SKM-1 treated with dmso at 0.1 percent for 144 hours (cell line): Measurements from ENCODE around the gene PHTF2.
"Not testable (repeated sequence)": the region's sequence is repeated elsewhere in the genome, so short reads cannot be mapped to it uniquely, and the experiment has no call there.

ENCODE experiments used
- DNase-seq: peaks from one replicate; lab custom pipeline; 2025; ENCODE audit not compliant: unreplicated experiment; lab: John Stamatoyannopoulos, UW

PHTF2 gene

DNA sequence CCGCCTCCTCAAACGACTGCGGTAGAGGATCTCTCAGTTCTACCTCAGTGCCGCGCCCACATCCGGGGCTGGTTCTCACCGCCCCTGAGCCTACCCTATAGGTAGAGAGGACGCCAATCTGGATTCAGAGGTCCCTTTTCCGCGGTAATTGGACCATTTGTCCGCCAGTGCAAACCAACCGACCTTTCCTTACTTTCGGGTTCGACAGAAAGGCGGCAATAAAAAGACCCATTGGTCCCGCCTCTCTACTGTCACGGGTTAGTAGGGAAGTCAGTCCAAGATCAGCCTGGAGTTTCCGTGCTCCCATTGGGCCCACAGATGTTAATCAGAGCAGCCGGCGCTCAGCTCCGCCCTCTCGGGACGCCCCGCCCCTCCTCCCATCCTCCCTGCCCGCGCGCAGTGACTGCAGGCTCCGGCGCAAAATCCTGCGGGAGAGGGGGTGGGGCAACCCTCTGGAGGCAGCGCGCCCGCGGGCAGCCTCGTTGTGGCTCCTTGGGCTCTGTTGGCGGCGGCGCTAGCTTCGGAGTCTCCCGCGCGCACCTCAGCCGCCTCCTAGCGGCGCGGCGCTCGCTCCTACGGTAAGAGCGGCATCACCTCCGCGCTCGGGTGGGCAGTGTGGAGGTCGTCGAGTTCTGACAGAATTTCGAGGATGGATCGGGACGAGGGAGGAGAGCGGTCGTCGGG, at the start of gene PHTF2, which contains the start of gene TMEM60:
Gene PHTF2, plus strand, starts transcription at position 380 of the 684 bp plus-strand sequence.
Gene TMEM60, minus strand, starts transcription at position 41 of the 684 bp plus-strand sequence. CDS start 4,061 bp downstream, outside the sequence.
- DNase-seq: peak; percentile 100

DNA sequence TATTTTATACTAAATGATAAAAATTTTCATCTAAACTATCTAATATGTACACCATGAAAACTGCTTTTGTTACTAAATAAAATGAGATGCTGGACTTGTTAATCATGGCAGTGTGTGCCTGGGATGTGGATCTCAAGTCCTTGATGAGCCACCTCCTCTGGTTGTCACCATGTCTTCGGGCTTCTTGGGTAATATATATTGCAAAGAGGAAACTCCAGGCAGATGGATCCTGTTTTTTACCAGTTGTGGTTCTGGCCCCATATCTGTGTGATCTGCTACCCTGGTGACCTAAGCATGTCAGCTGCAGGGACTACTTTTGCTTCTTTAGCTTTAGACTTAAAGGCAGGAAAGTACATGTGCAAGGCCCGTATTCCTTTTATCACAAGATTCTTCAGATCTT, 46.6 kb upstream of the PHTF2 start:
- DNase-seq: peak; percentile 93

DNA sequence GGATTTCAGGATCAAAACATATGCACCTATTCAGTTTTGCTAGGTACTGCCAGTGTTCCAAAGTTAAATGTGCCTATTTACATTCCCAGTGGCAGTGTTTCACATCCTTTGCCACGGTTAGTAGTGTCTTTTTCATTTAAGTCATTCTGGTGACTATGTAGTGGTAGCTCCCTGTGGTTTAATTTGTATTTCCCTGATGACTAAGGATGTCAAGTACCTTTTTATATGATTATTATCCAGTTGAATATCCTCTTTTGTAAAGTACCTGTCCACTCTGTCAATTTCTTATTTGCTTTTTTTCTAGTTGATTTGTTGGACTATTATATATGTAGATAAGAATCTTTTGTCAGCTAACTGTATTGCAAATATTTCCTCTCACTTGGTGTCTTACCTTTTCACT, 45.4 kb upstream of the PHTF2 start:
- DNase-seq: no peak

DNA sequence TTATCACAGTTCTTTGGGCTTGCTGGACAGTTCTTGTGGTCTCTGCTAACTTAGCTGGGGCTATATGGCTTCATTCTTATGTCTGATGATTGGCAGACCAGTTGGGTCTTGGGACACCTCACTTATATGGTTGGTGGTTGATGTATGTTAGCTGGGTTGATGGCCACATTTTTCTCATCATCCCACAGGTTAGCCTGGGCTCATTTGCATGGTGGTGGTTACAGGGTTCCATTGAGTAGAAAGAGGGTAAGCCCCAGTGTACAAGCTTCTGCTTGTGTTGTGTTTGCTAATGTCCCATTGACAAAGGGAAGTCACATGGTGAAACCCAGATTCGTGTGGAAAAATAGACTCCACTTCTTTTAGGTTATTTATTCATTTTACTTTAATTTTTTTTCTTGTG, 41.0 kb upstream of the PHTF2 start:
- DNase-seq: no peak

DNA sequence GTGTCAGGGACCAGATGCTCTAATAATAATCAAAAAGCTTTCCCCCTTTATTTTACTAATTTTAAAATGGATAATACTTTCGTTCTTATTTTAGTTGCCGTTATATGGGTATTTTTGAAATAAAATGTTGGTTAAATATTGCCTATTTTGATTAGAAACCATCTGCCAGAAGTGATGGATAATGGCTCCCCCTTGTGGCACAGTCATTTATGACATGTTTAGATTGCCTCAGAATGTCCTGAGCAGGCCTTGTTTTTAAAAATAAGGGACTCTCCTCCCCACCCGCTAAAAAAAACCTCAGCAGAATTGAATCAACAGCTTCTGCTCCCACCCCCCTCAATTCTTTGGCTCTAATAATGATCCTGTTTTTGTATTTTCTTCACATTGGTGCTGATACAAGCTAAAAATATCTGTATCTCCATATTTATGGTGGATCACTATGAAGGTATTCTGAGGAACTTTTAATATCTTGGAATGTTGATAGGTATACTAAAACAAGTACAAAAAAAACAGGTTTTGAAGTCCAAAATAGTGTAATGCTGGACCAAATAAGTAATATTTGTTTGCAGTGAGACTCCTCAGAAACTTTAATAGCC, 39.2 kb upstream of the PHTF2 start:
- DNase-seq: peak; percentile 17

DNA sequence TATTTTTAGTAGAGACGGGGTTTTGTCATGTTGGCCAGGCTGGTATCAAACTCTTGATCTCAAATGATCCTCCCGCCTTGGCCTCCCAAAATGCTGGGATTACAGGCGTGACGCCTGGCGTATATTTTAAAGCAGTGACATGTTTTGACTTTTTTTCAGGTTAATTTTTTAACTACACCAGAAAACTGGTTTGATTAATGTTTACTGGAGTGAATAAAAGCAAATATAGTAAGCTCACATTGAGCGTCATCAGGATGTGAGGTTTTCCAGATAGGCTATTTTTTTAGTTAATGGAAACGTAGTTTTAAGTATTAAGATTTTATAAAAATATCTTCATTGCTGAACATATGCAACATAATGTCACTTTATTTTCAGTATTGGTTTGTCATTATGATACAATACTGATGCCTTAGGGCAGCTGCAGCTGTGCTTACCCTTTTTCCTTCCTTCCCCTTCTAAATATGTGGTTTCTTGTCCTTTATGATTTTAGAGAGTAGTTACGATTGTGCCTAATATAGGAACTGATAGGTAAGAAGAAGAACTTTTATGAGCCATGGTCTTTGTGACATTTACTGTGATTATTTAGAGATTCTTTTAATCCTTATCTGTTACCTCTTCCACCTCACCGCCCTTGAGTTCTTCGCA, 37.6 kb upstream of the PHTF2 start:
- no peak for DNase-seq

DNA sequence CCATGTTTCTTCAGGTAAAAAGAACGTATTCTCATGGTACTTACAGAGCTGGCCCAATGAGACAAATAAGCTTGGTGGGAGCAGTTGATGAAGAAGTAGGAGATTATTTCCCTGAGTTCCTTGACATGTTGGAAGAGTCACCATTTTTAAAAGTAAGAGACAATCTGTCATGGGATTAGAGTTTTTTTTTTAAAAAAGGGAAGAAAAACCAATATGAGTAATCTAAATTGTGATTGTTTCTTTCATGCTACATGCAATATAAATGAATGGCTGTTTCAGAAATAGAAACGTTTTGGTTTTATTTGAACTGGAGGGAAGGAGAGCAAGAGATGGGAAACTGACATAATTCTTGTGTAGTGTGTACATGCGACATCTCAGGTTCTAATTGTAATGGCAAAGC, 33.1 kb upstream of the PHTF2 start:
- DNase-seq: no peak

GRCh38 chr7:77765906-77766800, 32.4 kb upstream of the PHTF2 start:
- no peak for DNase-seq

DNA sequence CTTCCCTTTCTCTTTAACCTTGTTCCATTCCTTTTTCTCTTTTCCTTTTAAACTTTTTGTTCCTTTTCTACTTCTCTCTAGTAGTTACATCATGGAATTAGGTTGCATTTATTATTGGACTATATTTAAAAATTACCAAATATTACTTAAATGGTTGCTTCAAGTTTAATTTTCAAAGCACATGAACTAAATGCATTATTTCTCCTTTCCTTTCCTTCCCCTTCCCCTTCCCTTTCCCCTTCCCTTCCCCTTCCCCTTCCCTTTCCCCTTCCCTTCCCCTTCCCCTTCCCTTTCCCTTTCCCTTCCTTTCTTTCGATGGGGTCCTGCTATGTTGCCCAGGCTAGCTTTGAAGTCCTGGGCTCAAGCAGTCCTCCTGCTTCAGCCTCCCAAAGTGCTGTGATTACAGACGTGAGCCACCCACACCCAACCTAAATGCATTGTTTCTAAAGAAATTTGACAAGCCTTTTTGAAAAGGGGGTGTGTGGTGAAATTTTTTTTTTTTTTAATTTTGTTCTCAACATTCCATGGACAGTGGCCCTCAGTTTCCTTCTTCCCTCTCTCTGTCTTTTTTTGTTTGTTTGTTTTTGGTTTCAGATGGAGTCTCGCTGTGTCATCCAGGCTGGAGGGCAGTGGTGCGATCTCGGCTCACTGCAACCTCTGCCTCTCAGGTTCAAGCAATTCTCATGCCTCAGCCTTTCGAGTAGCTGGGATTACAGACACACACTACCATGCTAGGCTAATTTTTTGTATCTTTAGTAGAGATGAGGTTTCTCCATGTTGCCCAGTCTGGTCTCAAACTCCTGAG, 31.6 kb upstream of the PHTF2 start:
- DNase-seq: no peak

GRCh38 chr7:77770316-77770715, 28.3 kb upstream of the PHTF2 start:
- no peak for DNase-seq

DNA sequence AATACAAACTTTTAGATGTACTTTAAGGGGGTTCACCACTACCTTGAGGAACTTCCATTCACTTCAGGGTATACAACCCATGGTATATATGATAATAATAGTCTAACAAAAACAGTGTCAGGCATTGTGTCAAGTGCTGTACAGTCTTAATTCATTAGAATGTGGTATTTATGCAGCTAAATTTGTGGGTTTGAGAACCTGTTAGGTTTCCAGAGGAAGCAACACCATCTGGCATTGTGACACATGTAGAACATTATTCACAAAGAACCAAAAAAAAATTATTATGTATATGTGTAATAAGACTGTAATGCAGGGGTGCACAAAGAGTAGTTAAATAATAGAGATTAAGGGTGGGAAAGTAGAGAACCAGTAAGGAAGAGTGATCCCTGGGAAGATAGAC, 26.7 kb upstream of the PHTF2 start:
- no peak for DNase-seq

- DNase-seq: no peak
Measured at GRCh38 chr7:77778535-77778934, 20.0 kb upstream of the PHTF2 start.

- DNase-seq: no peak
Measured at GRCh38 chr7:77782383-77782782, 16.2 kb upstream of the PHTF2 start.

DNA sequence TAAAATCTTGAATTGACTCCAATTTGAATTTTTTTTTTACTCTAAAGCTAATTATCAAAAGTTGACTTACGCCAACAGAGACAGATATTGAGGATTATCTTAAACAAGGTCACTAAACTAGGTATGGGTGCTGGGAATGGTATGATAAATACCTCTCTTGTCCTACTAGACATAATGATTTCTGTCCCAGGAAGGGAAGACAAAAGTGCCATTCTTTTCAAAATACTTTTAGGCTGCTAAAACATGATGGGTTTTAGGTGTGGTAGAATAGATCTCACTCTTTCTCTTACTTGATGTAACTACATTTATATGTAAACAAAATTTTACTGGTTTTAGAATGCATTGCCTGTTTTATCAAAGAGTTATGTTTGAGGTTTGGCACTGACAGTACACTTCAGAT, 15.5 kb upstream of the PHTF2 start:
- no peak for DNase-seq

- DNase-seq: no peak
Measured at GRCh38 chr7:77783545-77783944, 15.0 kb upstream of the PHTF2 start.

GRCh38 chr7:77784426-77784825, 14.1 kb upstream of the PHTF2 start:
- not testable (repeated sequence) for DNase-seq

DNA sequence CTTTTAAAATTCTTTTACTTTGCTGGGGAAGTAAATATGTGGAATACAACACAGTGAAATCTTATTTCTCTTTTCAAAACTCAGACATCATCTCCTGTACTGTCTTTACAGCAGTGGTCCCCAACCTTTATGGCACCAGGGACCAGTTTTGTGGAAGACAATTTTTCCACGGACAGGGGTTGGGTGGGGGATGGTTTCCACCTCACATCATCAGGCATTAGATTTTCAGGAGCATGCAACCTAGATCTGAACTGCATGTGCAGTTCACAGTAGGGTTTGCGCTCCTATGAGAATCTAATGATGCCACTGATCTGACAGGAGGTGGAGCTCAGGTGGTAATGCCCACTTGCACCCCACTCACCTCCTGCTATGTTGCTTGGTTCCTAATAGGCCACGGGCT, 12.6 kb upstream of the PHTF2 start:
- no peak for DNase-seq

DNA sequence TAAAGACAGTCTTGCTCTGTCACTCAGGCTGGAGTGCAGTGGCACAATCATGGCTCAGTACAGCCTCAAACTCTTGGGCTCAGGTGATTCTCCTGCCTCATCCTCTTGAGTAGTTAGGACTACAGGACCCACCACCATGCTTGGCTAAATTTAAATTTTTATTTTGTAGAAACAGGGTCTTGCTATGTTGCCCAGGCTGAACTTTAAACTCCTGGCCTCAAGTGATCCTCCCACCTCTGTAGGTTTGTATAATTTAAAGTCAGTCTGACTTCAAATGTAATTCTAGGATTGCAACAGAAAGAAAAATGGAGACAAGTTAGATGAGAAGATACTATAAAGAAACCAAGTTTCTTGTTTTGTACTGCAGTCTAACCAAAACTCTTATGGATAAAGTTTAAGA, 11.8 kb upstream of the PHTF2 start:
- no peak for DNase-seq

DNA sequence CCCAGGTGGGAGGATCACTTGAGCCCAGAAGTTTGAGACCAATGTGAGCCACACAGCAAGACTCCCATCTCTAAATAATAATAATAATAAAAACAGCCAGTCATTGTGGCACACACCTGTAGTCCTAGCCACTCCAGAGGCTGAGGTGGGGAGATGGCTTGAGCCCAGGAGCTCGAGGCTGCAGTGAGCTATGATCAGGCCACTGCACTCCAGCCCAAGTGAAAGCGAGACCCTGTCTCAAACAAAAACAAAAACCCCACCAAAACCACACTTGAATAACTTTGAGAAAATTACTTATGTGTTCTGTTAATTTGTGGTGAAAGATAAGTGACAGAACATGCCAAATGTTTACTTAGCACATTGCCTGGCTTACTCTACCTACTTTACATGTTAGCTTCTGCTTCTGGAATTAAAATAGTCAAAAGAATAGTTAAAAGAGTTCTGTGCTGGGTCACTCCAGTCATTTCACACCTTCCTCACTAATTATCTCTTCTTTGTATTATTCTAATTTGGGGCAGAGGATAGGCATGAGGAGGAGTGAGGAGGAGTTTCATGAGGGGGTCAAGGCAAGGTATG, 10.2 kb upstream of the PHTF2 start:
- no peak for DNase-seq

DNA sequence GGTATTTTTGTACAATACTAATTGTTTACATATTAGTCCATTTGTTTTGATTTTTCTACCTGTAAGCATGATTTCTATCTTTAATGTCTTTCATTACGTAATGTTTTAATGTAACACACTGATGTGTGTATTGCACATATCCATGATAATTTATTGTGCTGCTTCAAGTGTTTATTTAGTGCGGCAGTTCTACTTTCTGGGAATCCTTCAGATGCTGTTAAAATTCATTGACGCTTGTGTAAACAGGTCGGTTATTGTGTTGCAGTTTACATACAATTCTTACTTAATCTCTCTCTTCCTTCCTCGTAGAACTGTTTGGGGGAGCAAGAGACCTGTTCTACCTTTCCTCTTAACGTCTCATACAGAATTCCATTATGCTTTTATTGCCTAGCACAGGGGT, 7.2 kb upstream of the PHTF2 start:
- no peak for DNase-seq
